HEK293 (cell line): ENCODE results near the gene FBXO10.

Experiments used
- CTCF ChIP-seq: fragments of 450-650 bp; formaldehyde crosslinking; IDR thresholded peaks from 2 replicates; pipeline ENCODE4 v1.5.1; 2016; ENCODE audit warnings: missing biosample characterization, missing genetic modification characterization
- SCRT2 ChIP-seq: fragments of 450-650 bp; formaldehyde crosslinking; IDR thresholded peaks from 2 replicates; pipeline ENCODE4 v1.5.1; 2016; ENCODE audit warnings: missing biosample characterization, missing genetic modification characterization
- ZBTB8A ChIP-seq: fragments of 450-650 bp; formaldehyde crosslinking; IDR thresholded peaks from 2 replicates; pipeline ENCODE4 v1.5.1; 2016; ENCODE audit warnings: missing biosample characterization, missing genetic modification characterization
- ZNF398 ChIP-seq: fragments of 450-650 bp; formaldehyde crosslinking; IDR thresholded peaks from 2 replicates; pipeline ENCODE4 v1.5.1; 2017; ENCODE audit warnings: missing biosample characterization, missing genetic modification characterization
- ZNF830 ChIP-seq: fragments of 450-650 bp; IDR thresholded peaks from 2 replicates; pipeline ENCODE4 v1.5.0; 2018; ENCODE audit warnings: missing biosample characterization, missing genetic modification characterization, low read depth, mild to moderate bottlenecking, moderate library complexity
- ZSCAN30 ChIP-seq: fragments of 450-650 bp; IDR thresholded peaks from 2 replicates; pipeline ENCODE4 v1.5.1; 2018; ENCODE audit warnings: missing biosample characterization, mild to moderate bottlenecking, missing genetic modification characterization, moderate library complexity

GRCh38 chr9:37503736-37504135 lies 72.4 kb downstream of the FBXO10 start:
- TF ChIP-seq ZNF830 (tag by site-specific recombination) (no peak), ZSCAN30 (no peak), CTCF (no peak), SCRT2 (no peak), ZNF398 (tag by site-specific recombination) (no peak), ZBTB8A (tag by site-specific recombination) (no peak)
